Kasumi-1 (cell line): ENCODE data around the gene TMEM131.
A peak's percentile ranks its signal among the peaks of the same experiment; 100 is the strongest.
"Not testable (repeated sequence)": the region's sequence is repeated elsewhere in the genome, so short reads cannot be mapped to it uniquely, and the experiment has no call there.

Experiments used
- DNase-seq, 2 experiments: peaks; one replicate each; lab custom pipeline; 2025; lab: John Stamatoyannopoulos, UW

TMEM131 gene

GRCh38 chr2:97995734-97996624 lies at the start of gene TMEM131:
TSS of gene TMEM131 (minus strand) at chr2:97995948. CDS start at chr2:97995662, 286 bp downstream.
- peak; percentile 89 to 91 for DNase-seq

GRCh38 chr2:98044730-98045129 lies 49.0 kb upstream of the TMEM131 start:
- not testable (repeated sequence) for DNase-seq

- no peak for DNase-seq
Observed at GRCh38 chr2:98043101-98043500, 47.4 kb upstream of the TMEM131 start.

GRCh38 chr2:98040331-98040939 lies 44.7 kb upstream of the TMEM131 start:
- DNase-seq: no peak

GRCh38 chr2:98039085-98039756 lies 43.5 kb upstream of the TMEM131 start:
- peak in 1 of 2 experiments; percentile 34 for DNase-seq

- DNase-seq: no peak
Observed at GRCh38 chr2:98037666-98038336, 42.1 kb upstream of the TMEM131 start.

- no peak for DNase-seq
Observed at GRCh38 chr2:98037206-98037605, 41.5 kb upstream of the TMEM131 start.

- no peak for DNase-seq
Observed at GRCh38 chr2:98036349-98037000, 40.7 kb upstream of the TMEM131 start.

- DNase-seq: no peak
Observed at GRCh38 chr2:98034745-98035144, 39.0 kb upstream of the TMEM131 start.

- DNase-seq: no peak
Observed at GRCh38 chr2:98032086-98032485, 36.3 kb upstream of the TMEM131 start.

GRCh38 chr2:98029718-98030222 lies 34.0 kb upstream of the TMEM131 start:
- no peak for DNase-seq

- no peak for DNase-seq
Observed at GRCh38 chr2:98028931-98029717, 33.4 kb upstream of the TMEM131 start.

GRCh38 chr2:98028101-98028561 lies 32.4 kb upstream of the TMEM131 start:
- no peak for DNase-seq

- no peak for DNase-seq
Observed at GRCh38 chr2:98027538-98027937, 31.8 kb upstream of the TMEM131 start.

GRCh38 chr2:98026927-98027522 lies 31.3 kb upstream of the TMEM131 start:
- peak; percentile 48 to 73 for DNase-seq

GRCh38 chr2:98026292-98026691 lies 30.5 kb upstream of the TMEM131 start:
- DNase-seq: no peak

GRCh38 chr2:98025481-98026037 lies 29.8 kb upstream of the TMEM131 start:
- DNase-seq: no peak

- not testable (repeated sequence) for DNase-seq
Observed at GRCh38 chr2:98022067-98022466, 26.3 kb upstream of the TMEM131 start.

- no peak for DNase-seq
Observed at GRCh38 chr2:98020992-98021713, 25.4 kb upstream of the TMEM131 start.
